CD1c-positive myeloid dendritic cell (primary cell): ENCODE results near the gene FBXO10.
A peak's percentile ranks its signal among the peaks of the same experiment; 100 is the strongest.
"Not testable (repeated sequence)": the region's sequence is repeated elsewhere in the genome, so short reads cannot be mapped to it uniquely, and the experiment has no call there.

Source experiments
- DNase-seq: peaks from one replicate; pipeline ENCODE4 v3.0.0-alpha.2; 2016; ENCODE audit errors: extremely low spot score

FBXO10 gene

GRCh38 chr9:37550781-37551180 lies 25.4 kb downstream of the FBXO10 start:
- no peak for DNase-seq

GRCh38 chr9:37549527-37549926 lies 26.7 kb downstream of the FBXO10 start:
- DNase-seq = no peak

GRCh38 chr9:37547328-37547878 lies 28.8 kb downstream of the FBXO10 start:
- DNase-seq = no peak

- DNase-seq = no peak
Measured at GRCh38 chr9:37543468-37543867, 32.7 kb downstream of the FBXO10 start.

GRCh38 chr9:37542895-37543294 lies 33.3 kb downstream of the FBXO10 start:
- DNase-seq = no peak

GRCh38 chr9:37542488-37542887 lies 33.7 kb downstream of the FBXO10 start:
- no peak for DNase-seq

- no peak for DNase-seq
Measured at GRCh38 chr9:37541465-37541864, 34.7 kb downstream of the FBXO10 start.

- no peak for DNase-seq
Measured at GRCh38 chr9:37540634-37541033, 35.5 kb downstream of the FBXO10 start.

- DNase-seq = no peak
Measured at GRCh38 chr9:37539634-37540033, 36.5 kb downstream of the FBXO10 start.

GRCh38 chr9:37538099-37538498 lies 38.1 kb downstream of the FBXO10 start:
- DNase-seq = no peak

GRCh38 chr9:37534901-37535300 lies 41.3 kb downstream of the FBXO10 start:
- DNase-seq = no peak

GRCh38 chr9:37534412-37534811 lies 41.8 kb downstream of the FBXO10 start:
- no peak for DNase-seq

GRCh38 chr9:37531699-37532098 lies 44.5 kb downstream of the FBXO10 start:
- DNase-seq = peak; percentile 75

- peak; percentile 12 for DNase-seq
Measured at GRCh38 chr9:37528652-37529471, 47.3 kb downstream of the FBXO10 start.

- DNase-seq = no peak
Measured at GRCh38 chr9:37523916-37524315, 52.3 kb downstream of the FBXO10 start.

- no peak for DNase-seq
Measured at GRCh38 chr9:37522971-37523370, 53.2 kb downstream of the FBXO10 start.

- no peak for DNase-seq
Measured at GRCh38 chr9:37521111-37521510, 55.1 kb downstream of the FBXO10 start.

GRCh38 chr9:37520641-37521040 lies 55.5 kb downstream of the FBXO10 start:
- no peak for DNase-seq

- no peak for DNase-seq
Measured at GRCh38 chr9:37517923-37518322, 58.3 kb downstream of the FBXO10 start.

GRCh38 chr9:37515620-37516258 lies 60.4 kb downstream of the FBXO10 start:
- DNase-seq = no peak

GRCh38 chr9:37514999-37515398 lies 61.2 kb downstream of the FBXO10 start:
- no peak for DNase-seq

GRCh38 chr9:37514415-37514814 lies 61.8 kb downstream of the FBXO10 start:
- DNase-seq = not testable (repeated sequence)

GRCh38 chr9:37512437-37512836 lies 63.7 kb downstream of the FBXO10 start:
- peak; percentile 2 for DNase-seq
